HUES6 (cell line): ENCODE results near the gene BANP.
"Not testable (repeated sequence)": the region's sequence is repeated elsewhere in the genome, so short reads cannot be mapped to it uniquely, and the experiment has no call there.

Source experiments
- H3K27ac ChIP-seq: 2 replicates; pipeline ENCODE4 v1.7.0; 2013; ENCODE audit warnings: low read depth, mild to moderate bottlenecking, low read length, inconsistent platforms
- H3K27me3 ChIP-seq: 2 replicates; pipeline ENCODE4 v1.6.1; 2013; ENCODE audit warnings: low read length; ENCODE audit not compliant: control insufficient read depth, insufficient read depth
- H3K36me3 ChIP-seq: 2 replicates; pipeline ENCODE4 v1.6.1; 2013; ENCODE audit warnings: low read length; ENCODE audit not compliant: control insufficient read depth, insufficient read depth
- H3K4me1 ChIP-seq: 2 replicates; pipeline ENCODE4 v1.6.1; 2013; ENCODE audit warnings: low read length; ENCODE audit not compliant: control insufficient read depth, insufficient read depth
- H3K4me3 ChIP-seq: 2 replicates; pipeline ENCODE4 v1.5.1; 2013; ENCODE audit warnings: low read depth, low read length
- H3K9ac ChIP-seq: one replicate; pipeline ENCODE4 v1.6.1; 2013; ENCODE audit warnings: mild to moderate bottlenecking, low read length
- H3K9me3 ChIP-seq: 2 replicates; pipeline ENCODE4 v1.6.1; 2013; ENCODE audit warnings: low read depth, low read length; ENCODE audit not compliant: control insufficient read depth, insufficient read depth

BANP gene

GRCh38 chr16:87930456-87930855 is 20.8 kb upstream of the BANP start:
- Histone ChIP-seq H3K27ac (no peak overlapping the region), H3K4me3 (no peak overlapping the region), H3K4me1 (peaks cover 5% of the 10 kb centered on the region; the same call in 1 of the 2 replicates), H3K9ac (no peak overlapping the region), H3K27me3 (no peaks in the 10 kb centered on the region; the same call in 1 of the 2 replicates), H3K9me3 (no peaks in the 10 kb centered on the region), H3K36me3 (no peaks in the 10 kb centered on the region)

- H3K9ac ChIP-seq = no peak overlapping the region
- H3K27ac ChIP-seq = no peak overlapping the region
- H3K9me3 ChIP-seq = no peaks in the 10 kb centered on the region
- H3K36me3 ChIP-seq = no peaks in the 10 kb centered on the region
- peaks cover 1% of the 10 kb centered on the region; the same call in 1 of the 2 replicates for H3K4me1 ChIP-seq
- H3K4me3 ChIP-seq = no peak overlapping the region
- H3K27me3 ChIP-seq = no peaks in the 10 kb centered on the region; the same call in 1 of the 2 replicates
These were observed 19.7 kb upstream of the BANP start for GRCh38 chr16:87931504-87931903.

- not testable (repeated sequence) for H3K27ac ChIP-seq, H3K9ac ChIP-seq, H3K36me3 ChIP-seq, H3K9me3 ChIP-seq, H3K4me3 ChIP-seq, H3K4me1 ChIP-seq, H3K27me3 ChIP-seq
These were observed 18.6 kb upstream of the BANP start for GRCh38 chr16:87932475-87933139.

- no peaks in the 10 kb centered on the region for H3K9me3 ChIP-seq
- H3K4me1 ChIP-seq = no peaks in the 10 kb centered on the region
- H3K36me3 ChIP-seq = no peaks in the 10 kb centered on the region
- no peaks in the 10 kb centered on the region for H3K27me3 ChIP-seq
- H3K27ac ChIP-seq = no peak overlapping the region
- H3K9ac ChIP-seq = no peak overlapping the region
- no peak overlapping the region for H3K4me3 ChIP-seq
These were observed 18.1 kb upstream of the BANP start for GRCh38 chr16:87933140-87933495.

GRCh38 chr16:87934752-87935425 is 16.3 kb upstream of the BANP start:
- H3K9me3 ChIP-seq, H3K4me3 ChIP-seq, H3K27ac ChIP-seq, H3K4me1 ChIP-seq, H3K27me3 ChIP-seq, H3K9ac ChIP-seq, H3K36me3 ChIP-seq: not testable (repeated sequence)

GRCh38 chr16:87936016-87936374 is 15.2 kb upstream of the BANP start:
- not testable (repeated sequence) for H3K9ac ChIP-seq, H3K36me3 ChIP-seq, H3K27me3 ChIP-seq, H3K9me3 ChIP-seq, H3K4me3 ChIP-seq, H3K27ac ChIP-seq, H3K4me1 ChIP-seq

GRCh38 chr16:87936375-87937230 is 14.6 kb upstream of the BANP start, which contains the start of gene CA5A:
Gene CA5A (minus strand): TSS chr16:87936529. CDS start chr16:87936450, 79 bp downstream.
- Histone ChIP-seq H3K4me3 (no peak within 1 kb of the TSS), H3K4me1 (no peaks in the 10 kb centered on the region), H3K9ac (no peak within 1 kb of the TSS), H3K36me3 (no peaks in the 10 kb centered on the region), H3K27me3 (no peaks in the 10 kb centered on the region), H3K27ac (no peak within 1 kb of the TSS), H3K9me3 (no peaks in the 10 kb centered on the region)

GRCh38 chr16:87937231-87937542 is 14.0 kb upstream of the BANP start:
- H3K4me1 ChIP-seq, H3K36me3 ChIP-seq, H3K9me3 ChIP-seq, H3K4me3 ChIP-seq, H3K9ac ChIP-seq, H3K27me3 ChIP-seq, H3K27ac ChIP-seq: not testable (repeated sequence)

GRCh38 chr16:87938412-87938949 is 12.8 kb upstream of the BANP start:
- Histone ChIP-seq H3K27me3 (no peaks in the 10 kb centered on the region), H3K36me3 (no peaks in the 10 kb centered on the region), H3K4me1 (no peaks in the 10 kb centered on the region), H3K27ac (no peak overlapping the region), H3K4me3 (no peak overlapping the region), H3K9ac (no peak overlapping the region), H3K9me3 (no peaks in the 10 kb centered on the region)

- no peaks in the 10 kb centered on the region for H3K27me3 ChIP-seq
- no peak overlapping the region for H3K4me3 ChIP-seq
- no peak overlapping the region for H3K27ac ChIP-seq
- H3K9me3 ChIP-seq = no peaks in the 10 kb centered on the region
- no peak overlapping the region for H3K9ac ChIP-seq
- H3K4me1 ChIP-seq = no peaks in the 10 kb centered on the region
- H3K36me3 ChIP-seq = no peaks in the 10 kb centered on the region
These were observed 11.4 kb upstream of the BANP start for GRCh38 chr16:87939562-87940423.
